ENCODE results near the gene LEPROT. TPM values are rescaled to one million over a fixed set of nuclear protein-coding genes. Genes with fewer than 3 reads are reported as not detected.

LEPROT gene
- total and polyA plus RNA-seq, 4 donors = 23.6 to 43.4 (median 36.3) TPM

DNA sequence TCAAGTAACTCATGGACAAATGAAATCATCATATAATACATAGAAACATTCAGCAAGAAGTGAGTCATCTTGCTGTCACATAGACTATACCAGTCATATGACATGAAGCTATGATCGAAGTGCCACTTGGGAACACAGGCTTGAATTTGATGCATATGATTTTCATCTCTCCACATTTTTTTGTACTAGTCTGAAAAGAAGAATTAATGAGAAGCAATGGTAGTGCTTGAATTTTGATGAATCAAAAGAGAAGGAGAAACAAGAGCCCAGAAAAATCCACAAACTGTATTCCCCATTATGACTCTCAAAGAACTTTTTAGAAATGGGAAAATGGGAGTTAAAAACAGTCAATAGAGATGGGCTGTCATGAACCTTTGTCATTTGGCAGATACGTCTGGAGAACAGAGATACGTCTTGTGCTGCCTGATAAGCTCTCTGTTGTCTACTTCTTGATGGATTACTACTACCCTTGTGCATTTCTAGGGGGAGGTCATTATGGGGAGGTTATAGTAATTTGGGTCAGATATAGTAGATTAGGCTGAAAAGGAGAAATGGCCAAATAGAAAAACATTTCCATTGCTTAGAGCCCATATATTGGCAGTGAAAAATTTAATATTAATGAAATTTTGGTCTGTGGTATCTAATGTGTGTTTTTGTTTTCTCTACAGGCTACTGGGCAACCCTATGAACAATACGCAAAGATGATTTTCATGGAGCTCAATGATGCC, 8.0 kb upstream of the LEPROT start:
- no peak overlapping the region for H3K4me3 ChIP-seq (ENCODE audit: low read depth in 1 of 3, low read length in 3 of 3)
- WGBS = 91% methylated on average over 4 of the region's 4 CpGs
- H3K27me3 ChIP-seq (ENCODE audit: control insufficient read depth in 4 of 4, insufficient read depth in 4 of 4, low read length in 3 of 4) = no peaks in the 10 kb centered on the region
- no peaks in the 10 kb centered on the region for H3K9me3 ChIP-seq (ENCODE audit: control insufficient read depth in 4 of 4, low read length in 3 of 4)
- DNase-seq (ENCODE audit: low spot score) = no peak
- H3K27ac ChIP-seq (ENCODE audit: low read depth in 1 of 2, low read length in 2 of 2) = no peak overlapping the region
- H3K36me3 ChIP-seq (ENCODE audit: control insufficient read depth in 4 of 4, insufficient read depth in 3 of 4, low read depth in 1 of 4, low read length in 3 of 4) = no peaks in the 10 kb centered on the region
- H3K9ac ChIP-seq (ENCODE audit: low read depth in 1 of 2, low read length in 2 of 2) = no peak overlapping the region
- H3K4me1 ChIP-seq (ENCODE audit: control insufficient read depth in 4 of 4, insufficient read depth in 4 of 4, low read length in 3 of 4) = no peaks in the 10 kb centered on the region
- TF ChIP-seq RXRA (IDR thresholded peaks at IDR 0.05) = no peak

GRCh38 chr1:65412984-65413375, 7.5 kb upstream of the LEPROT start:
- no peaks in the 10 kb centered on the region for H3K36me3 ChIP-seq (ENCODE audit: control insufficient read depth in 4 of 4, insufficient read depth in 3 of 4, low read depth in 1 of 4, low read length in 3 of 4)
- no peaks in the 10 kb centered on the region for H3K9me3 ChIP-seq (ENCODE audit: control insufficient read depth in 4 of 4, low read length in 3 of 4)
- no peak overlapping the region for H3K4me3 ChIP-seq (ENCODE audit: low read depth in 1 of 3, low read length in 3 of 3)
- no peak overlapping the region for H3K9ac ChIP-seq (ENCODE audit: low read depth in 1 of 2, low read length in 2 of 2)
- H3K27ac ChIP-seq (ENCODE audit: low read depth in 1 of 2, low read length in 2 of 2) = no peak overlapping the region
- TF ChIP-seq, protein P1, sequence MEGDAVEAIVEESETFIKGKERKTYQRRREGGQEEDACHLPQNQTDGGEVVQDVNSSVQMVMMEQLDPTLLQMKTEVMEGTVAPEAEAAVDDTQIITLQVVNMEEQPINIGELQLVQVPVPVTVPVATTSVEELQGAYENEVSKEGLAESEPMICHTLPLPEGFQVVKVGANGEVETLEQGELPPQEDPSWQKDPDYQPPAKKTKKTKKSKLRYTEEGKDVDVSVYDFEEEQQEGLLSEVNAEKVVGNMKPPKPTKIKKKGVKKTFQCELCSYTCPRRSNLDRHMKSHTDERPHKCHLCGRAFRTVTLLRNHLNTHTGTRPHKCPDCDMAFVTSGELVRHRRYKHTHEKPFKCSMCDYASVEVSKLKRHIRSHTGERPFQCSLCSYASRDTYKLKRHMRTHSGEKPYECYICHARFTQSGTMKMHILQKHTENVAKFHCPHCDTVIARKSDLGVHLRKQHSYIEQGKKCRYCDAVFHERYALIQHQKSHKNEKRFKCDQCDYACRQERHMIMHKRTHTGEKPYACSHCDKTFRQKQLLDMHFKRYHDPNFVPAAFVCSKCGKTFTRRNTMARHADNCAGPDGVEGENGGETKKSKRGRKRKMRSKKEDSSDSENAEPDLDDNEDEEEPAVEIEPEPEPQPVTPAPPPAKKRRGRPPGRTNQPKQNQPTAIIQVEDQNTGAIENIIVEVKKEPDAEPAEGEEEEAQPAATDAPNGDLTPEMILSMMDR (IDR thresholded peaks at IDR 0.05; ENCODE audit: low read depth, low read length, missing input control) = no peak
- TF ChIP-seq HNF4A (conservative IDR thresholded peaks at IDR 0.05) = no peak
- TF ChIP-seq SP1 (IDR thresholded peaks at IDR 0.05) = no peak
- no peak for TF ChIP-seq JUND (IDR thresholded peaks at IDR 0.05)
- no peak for TF ChIP-seq RXRA (IDR thresholded peaks at IDR 0.05)
- no peak for TF ChIP-seq RAD21 (IDR thresholded peaks at IDR 0.05)
- TF ChIP-seq TAF1 (conservative IDR thresholded peaks at IDR 0.05) = no peak
- TF ChIP-seq EGR1 (IDR thresholded peaks at IDR 0.05; ENCODE audit: low read depth in 2 of 2) = no peak
- no peak for TF ChIP-seq ZBTB33 (IDR thresholded peaks at IDR 0.05)
- no peak for TF ChIP-seq ATF3 (IDR thresholded peaks at IDR 0.05)
- no peak for TF ChIP-seq NR2F2 (IDR thresholded peaks at IDR 0.05)
- TF ChIP-seq REST (IDR thresholded peaks at IDR 0.05) = no peak
- TF ChIP-seq, protein P2, sequence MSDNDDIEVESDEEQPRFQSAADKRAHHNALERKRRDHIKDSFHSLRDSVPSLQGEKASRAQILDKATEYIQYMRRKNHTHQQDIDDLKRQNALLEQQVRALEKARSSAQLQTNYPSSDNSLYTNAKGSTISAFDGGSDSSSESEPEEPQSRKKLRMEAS (IDR thresholded peaks at IDR 0.05) = no peak
- TF ChIP-seq HNF4G (IDR thresholded peaks at IDR 0.05) = no peak
- no peak for TF ChIP-seq FOXA2 (IDR thresholded peaks at IDR 0.05)
- no peak for TF ChIP-seq FOXA1 (IDR thresholded peaks at IDR 0.05)
- no peak for DNase-seq (ENCODE audit: low spot score)
- 91% methylated on average over 3 of the region's 3 CpGs for WGBS
- no peaks in the 10 kb centered on the region for H3K4me1 ChIP-seq (ENCODE audit: control insufficient read depth in 4 of 4, insufficient read depth in 4 of 4, low read length in 3 of 4)
- no peaks in the 10 kb centered on the region for H3K27me3 ChIP-seq (ENCODE audit: control insufficient read depth in 4 of 4, insufficient read depth in 4 of 4, low read length in 3 of 4)

Data from liver (tissue), 9 donors.